ENCODE measurements around the gene TPX2.

Gene TPX2

DNA sequence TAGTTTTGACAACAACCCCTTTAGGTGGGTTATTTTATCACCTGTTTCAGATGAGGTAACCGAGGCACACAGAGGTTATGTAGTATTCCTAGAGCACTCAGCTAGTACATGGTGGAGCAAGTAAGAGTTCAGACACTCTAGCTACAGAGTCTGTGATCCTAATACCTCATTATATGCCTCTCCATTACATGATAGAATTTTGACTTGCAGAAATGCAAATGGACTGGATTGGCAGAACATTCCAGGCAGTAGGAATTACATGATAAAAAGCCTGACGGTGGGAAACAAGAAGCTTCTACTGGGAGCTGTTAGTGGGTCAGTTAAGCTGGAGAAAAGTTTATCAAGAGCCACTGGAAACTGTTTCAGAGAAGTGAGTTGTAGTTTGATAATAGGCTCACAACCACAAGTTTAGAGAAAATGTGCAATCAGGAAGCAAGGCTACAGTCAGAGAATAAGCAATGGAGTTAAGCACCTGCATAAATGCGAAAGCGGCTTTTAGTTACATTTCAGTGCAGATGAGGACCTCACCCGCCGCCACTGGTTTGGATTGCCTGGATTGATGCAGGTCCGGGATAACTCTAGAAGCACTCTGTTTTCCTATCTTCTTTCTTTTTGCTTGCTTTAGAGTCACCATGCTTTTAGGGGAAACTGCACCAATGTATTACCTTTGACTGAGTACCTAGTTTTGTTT lies 45.4 kb downstream of the TPX2 start:
- no peak for TF ChIP-seq Cebpa-rat (IDR thresholded peaks at IDR 0.05)
- H3K4me3 ChIP-seq, result no peak overlapping the region
- no peak overlapping the region for H3K27ac ChIP-seq
- H3K4me2 ChIP-seq, result no peak overlapping the region
- H3K9ac ChIP-seq, result no peak overlapping the region
- H3K27me3 ChIP-seq, result no peaks in the 10 kb centered on the region
- no peaks in the 10 kb centered on the region for H3K9me3 ChIP-seq (replicated peaks in 1 of 11)
- peaks cover 48 to 100% (median 100%) of the 10 kb centered on the region in 11 experiments for H3K36me3 ChIP-seq
- H4K20me1 ChIP-seq, result peaks cover 0 to 28% (median 4%) of the 10 kb centered on the region in 11 experiments; a peak in 7 of 22 replicates
- H3K4me1 ChIP-seq, result no peaks in the 10 kb centered on the region

DNA sequence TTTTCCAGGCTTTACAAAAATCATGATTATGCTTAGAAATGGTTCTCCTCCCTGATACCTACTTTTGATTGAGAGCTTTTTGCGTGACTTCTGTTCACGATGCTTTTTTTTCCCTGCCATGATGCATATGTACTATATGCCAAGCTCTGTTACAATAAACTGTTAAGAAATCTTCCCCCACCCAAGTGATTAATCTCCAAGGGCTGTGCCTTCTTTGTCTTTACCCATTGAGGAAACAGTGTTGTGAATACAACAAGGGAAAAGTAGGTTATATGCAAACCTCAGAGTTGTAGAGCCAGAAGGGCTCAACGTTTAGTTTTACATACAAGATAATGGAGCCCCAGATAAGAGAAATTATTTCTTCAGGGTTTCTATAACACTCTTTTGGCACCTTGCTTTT lies 46.0 kb downstream of the TPX2 start:
- Histone ChIP-seq H3K27ac (no peak overlapping the region), H3K4me2 (no peak overlapping the region), H3K9ac (no peak overlapping the region), H3K4me3 (no peak overlapping the region), H3K4me1 (no peaks in the 10 kb centered on the region), H3K27me3 (no peaks in the 10 kb centered on the region), H3K36me3 (peaks cover 46 to 100% (median 100%) of the 10 kb centered on the region in 11 experiments), H4K20me1 (peaks cover 0 to 22% (median 9%) of the 10 kb centered on the region in 11 experiments; a peak in 8 of 22 replicates), H3K9me3 (replicated peaks in 1 of 11) (no peaks in the 10 kb centered on the region)
- TF ChIP-seq Cebpa-rat (IDR thresholded peaks at IDR 0.05), result no peak

DNA sequence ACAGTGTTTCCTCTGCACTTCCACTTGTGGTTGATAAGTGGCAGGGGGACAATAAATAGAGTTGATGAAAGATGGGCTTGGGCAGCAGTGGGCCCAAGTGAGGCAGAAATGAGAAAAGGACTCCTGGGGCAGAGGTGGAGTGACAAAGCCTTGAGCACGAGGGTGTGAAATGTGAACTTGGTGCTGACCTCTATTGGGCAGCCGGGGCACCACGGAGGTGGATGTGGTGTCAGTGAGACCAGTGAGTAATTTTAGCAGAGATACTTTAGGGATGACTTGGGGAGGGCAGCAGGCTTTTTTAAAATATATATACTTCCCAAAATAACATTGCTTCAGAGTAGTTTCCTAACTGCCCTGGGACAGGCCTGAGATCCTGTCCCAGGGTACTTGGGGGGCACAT lies 49.5 kb downstream of the TPX2 start:
- H3K9ac ChIP-seq, result no peak overlapping the region
- H3K4me3 ChIP-seq, result no peak overlapping the region
- no peaks in the 10 kb centered on the region for H3K27me3 ChIP-seq
- H3K27ac ChIP-seq, result no peak overlapping the region
- no peak overlapping the region for H3K4me2 ChIP-seq
- no peak for TF ChIP-seq Cebpa-rat (IDR thresholded peaks at IDR 0.05)
- no peaks in the 10 kb centered on the region for H3K9me3 ChIP-seq (replicated peaks in 1 of 11)
- peaks cover 31 to 100% (median 98%) of the 10 kb centered on the region in 11 experiments for H3K36me3 ChIP-seq
- H3K4me1 ChIP-seq, result no peaks in the 10 kb centered on the region
- peaks cover 0 to 33% (median 5%) of the 10 kb centered on the region in 11 experiments; a peak in 7 of 22 replicates for H4K20me1 ChIP-seq

DNA sequence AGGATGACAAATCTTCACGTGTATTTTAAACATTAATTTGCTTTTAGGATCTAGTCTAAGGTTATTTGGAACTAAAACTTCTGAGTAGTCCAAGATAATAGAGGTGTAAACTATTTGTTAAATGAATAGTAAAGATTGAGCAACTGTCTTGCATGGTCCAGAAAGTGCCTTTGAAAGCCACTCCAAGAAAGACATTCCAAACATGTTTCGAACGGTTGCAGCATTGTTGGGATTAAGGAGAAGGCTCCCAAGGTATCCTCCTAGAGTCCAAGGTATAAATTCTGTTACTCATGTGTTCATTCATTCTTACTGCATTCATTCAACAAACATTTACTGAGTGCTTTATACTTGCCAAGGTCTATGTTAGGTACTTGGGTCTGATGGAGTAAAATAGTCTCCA lies 51.3 kb downstream of the TPX2 start:
- peaks cover 0 to 42% (median 5%) of the 10 kb centered on the region in 11 experiments; a peak in 7 of 22 replicates for H4K20me1 ChIP-seq
- no peaks in the 10 kb centered on the region for H3K4me1 ChIP-seq
- H3K9me3 ChIP-seq (replicated peaks in 1 of 11), result no peaks in the 10 kb centered on the region
- H3K27ac ChIP-seq, result no peak overlapping the region
- H3K4me2 ChIP-seq, result no peak overlapping the region
- no peaks in the 10 kb centered on the region for H3K27me3 ChIP-seq
- H3K9ac ChIP-seq, result no peak overlapping the region
- no peak overlapping the region for H3K4me3 ChIP-seq
- peaks cover 15 to 100% (median 98%) of the 10 kb centered on the region in 11 experiments for H3K36me3 ChIP-seq
- TF ChIP-seq Cebpa-rat (IDR thresholded peaks at IDR 0.05), result no peak

DNA sequence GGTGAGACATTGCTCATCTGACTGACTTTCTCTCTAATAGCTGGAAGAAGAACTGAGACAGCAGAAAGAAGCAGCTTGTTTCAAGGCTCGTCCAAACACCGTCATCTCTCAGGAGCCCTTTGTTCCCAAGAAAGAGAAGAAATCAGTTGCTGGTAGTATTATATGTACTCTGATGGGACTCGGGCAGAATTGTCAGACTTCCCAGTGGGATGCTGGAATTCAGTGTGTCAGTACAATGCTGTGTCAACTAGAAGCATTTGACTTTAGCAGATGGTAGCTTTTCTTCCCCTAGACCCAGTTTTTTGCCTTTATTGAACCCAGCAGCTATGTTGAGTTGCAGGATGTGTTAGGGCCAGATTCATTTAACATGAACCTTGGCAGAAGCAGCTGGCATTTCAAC lies 58.3 kb downstream of the TPX2 start:
- no peak overlapping the region for H3K4me2 ChIP-seq
- peaks cover 0 to 26% (median 0%) of the 10 kb centered on the region in 11 experiments; a peak in 4 of 22 replicates for H4K20me1 ChIP-seq
- H3K27me3 ChIP-seq, result no peaks in the 10 kb centered on the region
- peaks cover 11 to 100% (median 97%) of the 10 kb centered on the region in 11 experiments for H3K36me3 ChIP-seq
- no peaks in the 10 kb centered on the region for H3K4me1 ChIP-seq
- TF ChIP-seq Cebpa-rat (IDR thresholded peaks at IDR 0.05), result no peak
- no peak overlapping the region for H3K9ac ChIP-seq
- no peak overlapping the region for H3K4me3 ChIP-seq
- no peaks in the 10 kb centered on the region for H3K9me3 ChIP-seq (replicated peaks in 1 of 11)
- no peak overlapping the region for H3K27ac ChIP-seq

DNA sequence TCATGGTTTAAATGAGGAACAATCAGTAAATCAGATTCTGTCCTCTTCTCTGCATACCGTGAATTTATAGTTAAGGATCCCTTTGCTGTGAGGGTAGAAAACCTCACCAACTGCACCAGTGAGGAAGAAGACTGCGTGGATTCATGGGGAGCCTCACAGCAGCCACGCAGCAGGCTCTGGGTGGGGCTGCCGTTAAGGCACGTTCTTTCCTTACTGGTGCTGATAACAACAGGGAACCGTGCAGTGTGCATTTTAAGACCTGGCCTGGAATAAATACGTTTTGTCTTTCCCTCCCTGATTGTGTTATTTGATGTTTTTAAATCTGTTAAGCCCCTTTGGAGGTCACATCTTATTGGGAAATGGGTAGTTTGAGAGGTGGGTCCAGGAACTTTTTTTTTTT lies 62.4 kb downstream of the TPX2 start:
- Histone ChIP-seq H3K27ac (no peak overlapping the region), H3K9me3 (replicated peaks in 1 of 11) (no peaks in the 10 kb centered on the region), H3K36me3 (peaks cover 11 to 100% (median 97%) of the 10 kb centered on the region in 11 experiments), H3K27me3 (no peaks in the 10 kb centered on the region), H3K9ac (no peak overlapping the region), H3K4me1 (peaks cover 0 to 21% (median 3%) of the 10 kb centered on the region in 10 experiments; a peak in 12 of 20 replicates), H3K4me2 (no peak overlapping the region), H4K20me1 (peaks cover 0 to 15% (median 0%) of the 10 kb centered on the region in 11 experiments; a peak in 3 of 22 replicates), H3K4me3 (no peak overlapping the region)
- no peak for TF ChIP-seq Cebpa-rat (IDR thresholded peaks at IDR 0.05)

DNA sequence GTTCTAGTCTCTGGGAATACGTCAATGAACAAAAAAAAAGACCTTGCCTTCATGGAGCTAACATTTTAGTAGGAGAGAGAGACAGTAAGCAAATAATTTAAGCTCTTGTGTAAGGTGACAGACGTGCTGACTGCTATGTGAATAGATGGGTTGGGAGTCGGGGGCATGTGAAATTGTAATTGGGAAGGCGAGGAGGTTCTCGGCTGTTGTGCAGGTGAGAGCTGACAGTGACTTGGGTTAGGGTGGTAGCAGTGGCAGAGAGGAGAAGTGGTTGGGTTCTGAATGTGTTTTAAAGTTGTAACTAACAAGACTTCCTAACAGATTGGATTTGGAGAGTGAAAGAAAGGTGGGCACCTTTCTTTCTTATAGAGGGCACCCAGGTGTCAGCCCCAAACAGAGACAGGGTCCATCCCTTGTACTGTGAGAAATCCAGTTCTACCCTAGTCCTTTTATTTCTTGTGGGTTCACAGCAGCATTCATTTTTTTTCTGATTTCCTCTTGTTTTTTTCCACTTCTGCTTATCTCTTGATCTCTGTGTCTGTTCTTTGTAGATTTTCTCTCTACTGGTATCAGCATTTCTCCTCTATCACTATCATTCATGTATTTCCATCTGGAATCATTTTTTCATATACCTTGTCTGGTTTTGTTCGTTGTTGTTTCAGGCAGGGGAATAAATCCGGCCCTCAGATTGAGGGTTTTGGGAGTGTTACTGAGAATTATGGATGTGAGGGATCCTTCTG lies 64.6 kb downstream of the TPX2 start:
- TF ChIP-seq Cebpa-rat (IDR thresholded peaks at IDR 0.05), result no peak
- Histone ChIP-seq H4K20me1 (peaks cover 0 to 5% (median 0%) of the 10 kb centered on the region in 11 experiments; a peak in 2 of 22 replicates), H3K27ac (no peak overlapping the region), H3K36me3 (peaks cover under 1 to 98% (median 88%) of the 10 kb centered on the region in 11 experiments; a peak in 21 of 22 replicates), H3K9ac (no peak overlapping the region), H3K9me3 (replicated peaks in 1 of 11) (no peaks in the 10 kb centered on the region), H3K4me2 (peak overlapping the region in 2 of 11 experiments; percentile 7 to 45; a peak in 4 of 22 replicates), H3K27me3 (no peaks in the 10 kb centered on the region), H3K4me1 (peaks cover 0 to 32% (median 9%) of the 10 kb centered on the region in 10 experiments; a peak in 13 of 20 replicates), H3K4me3 (no peak overlapping the region)

DNA sequence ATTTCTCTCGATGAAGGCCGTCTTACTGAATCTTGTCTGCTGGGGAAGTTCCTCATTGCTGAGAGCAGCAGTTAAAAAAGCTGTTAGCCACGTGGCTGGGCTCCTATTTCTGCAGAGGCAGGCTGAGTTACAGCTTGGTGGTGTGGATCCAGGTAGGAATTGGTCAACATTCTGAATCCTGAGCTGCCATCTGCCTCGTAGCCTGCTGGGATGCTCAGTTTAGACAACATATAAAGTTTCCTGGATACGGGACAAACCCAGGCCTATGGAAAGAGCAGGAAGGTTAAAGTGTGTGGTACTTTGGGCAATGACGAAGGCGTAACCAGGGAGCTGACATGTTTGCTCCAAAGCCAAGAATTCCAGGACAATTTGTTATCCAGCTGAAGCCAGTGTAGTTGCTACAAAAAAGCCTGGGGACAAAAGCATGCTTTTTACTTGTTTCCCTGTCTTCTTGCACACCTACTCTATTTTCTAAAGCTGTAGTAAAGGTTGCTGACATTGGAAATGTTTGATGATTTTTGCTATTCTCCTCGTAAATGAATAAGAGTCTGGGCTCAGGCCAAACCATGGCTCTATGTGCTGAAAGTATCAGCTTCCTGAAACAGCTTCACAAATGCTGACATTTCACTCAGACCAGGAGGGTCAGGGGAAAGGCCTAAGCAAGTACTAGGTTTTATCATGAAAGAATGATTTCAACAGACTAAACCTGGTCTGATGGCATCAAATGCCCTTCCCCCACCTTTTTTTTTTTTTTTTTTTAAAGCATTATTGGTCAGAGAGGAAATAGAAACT lies 67.7 kb downstream of the TPX2 start:
- H3K4me2 ChIP-seq, result peak overlapping the region in 3 of 11 experiments; percentile 48 to 72 (median 59); a peak in 6 of 22 replicates
- peaks cover 0 to 71% (median 59%) of the 10 kb centered on the region in 11 experiments; a peak in 19 of 22 replicates for H3K36me3 ChIP-seq
- H3K4me1 ChIP-seq, result peaks cover 14 to 48% (median 31%) of the 10 kb centered on the region in 10 experiments
- H3K4me3 ChIP-seq, result no peak overlapping the region
- no peak overlapping the region for H3K9ac ChIP-seq
- no peaks in the 10 kb centered on the region for H3K9me3 ChIP-seq (replicated peaks in 1 of 11)
- no peaks in the 10 kb centered on the region for H3K27me3 ChIP-seq
- TF ChIP-seq Cebpa-rat (IDR thresholded peaks at IDR 0.05), result no peak
- H4K20me1 ChIP-seq, result peaks cover 0 to 6% (median 0%) of the 10 kb centered on the region in 11 experiments; a peak in 1 of 22 replicates
- no peak overlapping the region for H3K27ac ChIP-seq
